Right atrium auricular region (tissue), 2 donors: ENCODE results near the gene TBX20. TPM values are rescaled to one million over a fixed set of nuclear protein-coding genes. Genes with fewer than 3 reads are reported as not detected.

Experiments used
- DNase-seq: peaks from one replicate; pipeline ENCODE4 v3.0.0-alpha.2; 2019; ENCODE audit warnings: low spot score
- H3K27ac ChIP-seq, 2 donors: fragments of 200-600 bp; sonication (generic); 1 replicate in 1 of 2; 2 replicates in 1 of 2; pipeline ENCODE4 v1.5.1; 2016 to 2019
- H3K27me3 ChIP-seq, 2 donors: fragments of 200-600 bp; sonication (generic); one replicate each; pipeline versions ENCODE4 v1.5.1 to v1.6.0; 2017 to 2019
- H3K36me3 ChIP-seq: fragments of 200-600 bp; sonication (generic); one replicate; pipeline ENCODE4 v1.5.1; 2016
- H3K4me1 ChIP-seq, 2 donors: fragments of 200-600 bp; sonication (generic); one replicate each; pipeline versions ENCODE4 v1.5.1 to v1.6.0; 2017 to 2019
- H3K4me3 ChIP-seq, 2 donors: fragments of 200-600 bp; sonication (generic); 1 replicate in 1 of 2; 2 replicates in 1 of 2; pipeline ENCODE4 v1.5.1; 2017 to 2019; ENCODE audit warnings: mild to moderate bottlenecking in 1 of 2, moderate library complexity in 1 of 2
- H3K9me3 ChIP-seq, 2 donors: fragments of 200-600 bp; sonication (generic); one replicate each; pipeline ENCODE4 v1.5.1; 2019
- CTCF ChIP-seq, 2 donors: fragments of 200-600 bp; sonication (generic); IDR thresholded peaks; one replicate each; pipeline ENCODE4 v1.5.1; 2019; ENCODE audit warnings: antibody characterized with exemption in 2 of 2
- total RNA-seq, 2 donors: library from RNA; depleted of rRNA; stranded (reverse); fragments of >200 nt; gene quantifications; one replicate each; pipeline ENCODE4 v1.1.0, GENCODE V29; 2016

The TBX20 gene
- total RNA-seq, 2 donors from 2014 or later, result 132 to 140 TPM

GRCh38 chr7:35280902-35281301 is 27.0 kb upstream of the TBX20 start:
- DNase-seq, result no peak
- TF ChIP-seq CTCF (IDR thresholded peaks at IDR 0.05), result no peak
- no peaks in the 10 kb centered on the region for H3K9me3 ChIP-seq
- no peaks in the 10 kb centered on the region for H3K36me3 ChIP-seq
- peaks cover 0 to 7% of the 10 kb centered on the region in 2 donors for H3K4me1 ChIP-seq
- H3K4me3 ChIP-seq, result no peak overlapping the region
- no peaks in the 10 kb centered on the region for H3K27me3 ChIP-seq
- no peak overlapping the region for H3K27ac ChIP-seq

GRCh38 chr7:35277359-35277758 is 23.5 kb upstream of the TBX20 start:
- no peak for DNase-seq
- peak overlapping the region in 1 of 2 donors; percentile 12 for H3K27ac ChIP-seq
- TF ChIP-seq CTCF (IDR thresholded peaks at IDR 0.05), result no peak
- no peaks in the 10 kb centered on the region for H3K36me3 ChIP-seq
- H3K9me3 ChIP-seq, result no peaks in the 10 kb centered on the region
- no peaks in the 10 kb centered on the region for H3K27me3 ChIP-seq
- peaks cover 0 to 7% of the 10 kb centered on the region in 2 donors for H3K4me1 ChIP-seq
- H3K4me3 ChIP-seq, result no peak overlapping the region

GRCh38 chr7:35272246-35272645 is 18.3 kb upstream of the TBX20 start:
- no peak for TF ChIP-seq CTCF (IDR thresholded peaks at IDR 0.05)
- H3K4me3 ChIP-seq, result no peak overlapping the region
- H3K36me3 ChIP-seq, result no peaks in the 10 kb centered on the region
- no peaks in the 10 kb centered on the region for H3K9me3 ChIP-seq
- no peak for DNase-seq
- no peaks in the 10 kb centered on the region for H3K4me1 ChIP-seq
- no peaks in the 10 kb centered on the region for H3K27me3 ChIP-seq
- H3K27ac ChIP-seq, result no peak overlapping the region

- DNase-seq, result no peak
- Histone ChIP-seq H3K4me3 (no peak overlapping the region), H3K36me3 (no peaks in the 10 kb centered on the region), H3K27me3 (no peaks in the 10 kb centered on the region), H3K9me3 (no peaks in the 10 kb centered on the region), H3K4me1 (peaks cover 0 to 3% of the 10 kb centered on the region in 2 donors), H3K27ac (no peak overlapping the region)
- no peak for TF ChIP-seq CTCF (IDR thresholded peaks at IDR 0.05)
Measured at GRCh38 chr7:35268953-35269352, 15.1 kb upstream of the TBX20 start.

GRCh38 chr7:35267411-35267810 is 13.5 kb upstream of the TBX20 start:
- no peaks in the 10 kb centered on the region for H3K9me3 ChIP-seq
- TF ChIP-seq CTCF (IDR thresholded peaks at IDR 0.05), result no peak
- peaks cover 0 to 13% of the 10 kb centered on the region in 2 donors for H3K4me1 ChIP-seq
- H3K36me3 ChIP-seq, result no peaks in the 10 kb centered on the region
- no peaks in the 10 kb centered on the region for H3K27me3 ChIP-seq
- H3K4me3 ChIP-seq, result no peak overlapping the region
- no peak overlapping the region for H3K27ac ChIP-seq
- no peak for DNase-seq

GRCh38 chr7:35263396-35263795 is 9.5 kb upstream of the TBX20 start:
- H3K27me3 ChIP-seq, result no peaks in the 10 kb centered on the region
- H3K27ac ChIP-seq, result peak overlapping the region; percentile 14 to 95
- H3K36me3 ChIP-seq, result no peaks in the 10 kb centered on the region
- DNase-seq, result no peak
- no peaks in the 10 kb centered on the region for H3K9me3 ChIP-seq
- TF ChIP-seq CTCF (IDR thresholded peaks at IDR 0.05), result no peak
- H3K4me1 ChIP-seq, result peaks cover 0 to 32% of the 10 kb centered on the region in 2 donors
- no peak overlapping the region for H3K4me3 ChIP-seq
